Forelimb muscle (tissue), 1 donor: ENCODE measurements around the gene TMEM44. TPM values are rescaled to one million over a fixed set of nuclear protein-coding genes. Genes with fewer than 3 reads are reported as not detected.
"Not testable (repeated sequence)": the region's sequence is repeated elsewhere in the genome, so short reads cannot be mapped to it uniquely, and the experiment has no call there.

Experiments
- DNase-seq: peaks from one replicate; pipeline ENCODE4 v3.0.0-alpha.2; 2013; ENCODE audit warnings: low read depth
- polyA plus RNA-seq: library from polyadenylated mRNA; unstranded; fragments of 120-200 nt; gene quantifications from one replicate; pipeline ENCODE4 v1.2.1, GENCODE V29; 2013; ENCODE audit not compliant: insufficient read length

Gene TMEM44
- polyA plus RNA-seq, 1 donor: 26.7 TPM

- no peak for DNase-seq
Observed at GRCh38 chr3:194647747-194648146, 14.5 kb upstream of the TMEM44 start.

GRCh38 chr3:194642769-194643168 lies 9.6 kb upstream of the TMEM44 start:
- DNase-seq: no peak

- DNase-seq: no peak
Observed at GRCh38 chr3:194640829-194641228, 7.6 kb upstream of the TMEM44 start.

GRCh38 chr3:194638991-194639605 lies 5.9 kb upstream of the TMEM44 start:
- DNase-seq: no peak

- no peak for DNase-seq
Observed at GRCh38 chr3:194637541-194638400, 4.6 kb upstream of the TMEM44 start.

- DNase-seq: no peak
Observed at GRCh38 chr3:194637066-194637465, 3.8 kb upstream of the TMEM44 start.

GRCh38 chr3:194632809-194633348 lies 340 bp downstream of the TMEM44 start:
- DNase-seq: no peak

GRCh38 chr3:194632226-194632808 lies 902 bp downstream of the TMEM44 start:
- no peak for DNase-seq

- no peak for DNase-seq
Observed at GRCh38 chr3:194631696-194632095, 1.5 kb downstream of the TMEM44 start.

GRCh38 chr3:194630681-194631080 lies 2.5 kb downstream of the TMEM44 start:
- DNase-seq: not testable (repeated sequence)

- DNase-seq: no peak
Observed at GRCh38 chr3:194624956-194625355, 8.3 kb downstream of the TMEM44 start.

- no peak for DNase-seq
Observed at GRCh38 chr3:194623449-194624290, 9.5 kb downstream of the TMEM44 start.

GRCh38 chr3:194622621-194623340 lies 10.4 kb downstream of the TMEM44 start:
- no peak for DNase-seq

GRCh38 chr3:194621947-194622346 lies 11.3 kb downstream of the TMEM44 start:
- no peak for DNase-seq

- no peak for DNase-seq
Observed at GRCh38 chr3:194620196-194620595, 13.0 kb downstream of the TMEM44 start.

- no peak for DNase-seq
Observed at GRCh38 chr3:194619741-194620140, 13.5 kb downstream of the TMEM44 start.

GRCh38 chr3:194618858-194619608 lies 14.2 kb downstream of the TMEM44 start:
- no peak for DNase-seq

GRCh38 chr3:194617827-194618226 lies 15.4 kb downstream of the TMEM44 start:
- no peak for DNase-seq

- DNase-seq: no peak
Observed at GRCh38 chr3:194617143-194617671, 16.0 kb downstream of the TMEM44 start.

GRCh38 chr3:194615226-194615625 lies 18.0 kb downstream of the TMEM44 start:
- DNase-seq: no peak
